IPS-NIHi7 (cell line): Measurements from ENCODE around the gene AQP5.

ENCODE experiments used
- DNase-seq: peaks from one replicate; pipeline ENCODE4 v3.0.0; 2012; ENCODE audit warnings: mixed read lengths; ENCODE audit errors: extremely low spot score

AQP5 gene

DNA sequence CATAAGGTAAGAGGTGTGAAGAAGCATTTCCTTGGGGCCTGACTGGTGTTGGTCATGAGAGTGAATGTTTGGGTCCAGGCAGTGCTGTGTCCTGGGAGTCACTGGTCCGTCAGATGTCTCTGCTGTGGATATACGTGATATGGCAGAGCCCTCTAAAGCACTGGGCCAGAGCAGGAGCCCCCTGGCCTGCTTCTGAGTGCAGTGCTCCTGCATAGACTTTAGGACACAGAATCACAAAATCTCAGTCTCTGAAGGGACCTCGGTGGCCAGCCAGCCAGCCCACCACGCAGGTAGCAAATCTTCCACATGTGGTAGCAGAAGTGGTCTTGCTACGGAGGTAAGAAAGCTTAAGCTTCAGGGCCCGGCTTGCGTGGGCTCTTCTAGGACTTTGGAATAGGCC lies 29.6 kb upstream of the AQP5 start:
- no peak for DNase-seq

DNA sequence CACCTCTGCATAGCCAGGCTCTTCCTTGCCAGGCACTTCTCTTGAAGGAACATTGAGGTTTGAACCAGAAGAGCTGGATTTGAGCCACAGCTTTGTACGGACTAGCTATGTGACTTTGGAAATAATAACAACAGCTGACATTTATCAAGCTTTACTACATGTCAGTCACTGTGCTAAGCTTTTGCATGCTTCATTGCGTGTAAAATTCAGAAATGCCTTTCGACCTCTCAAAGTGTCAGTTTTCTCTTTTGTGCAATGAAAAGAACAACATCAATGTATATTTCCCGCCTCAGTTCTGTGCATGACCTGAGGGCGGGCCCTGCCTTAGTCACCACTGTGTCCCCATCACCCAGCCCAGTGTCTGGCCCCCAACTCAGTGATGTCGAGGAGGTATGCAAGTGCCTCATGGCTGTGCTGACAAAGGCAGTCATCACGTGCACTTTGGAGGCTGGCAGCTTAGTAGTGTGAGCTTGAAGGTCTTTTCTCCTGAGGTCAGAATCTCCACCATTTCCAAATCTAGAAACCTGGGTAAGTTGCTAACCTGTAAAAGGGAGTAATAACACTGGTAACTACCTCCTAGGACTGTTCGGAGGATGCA lies 29.0 kb upstream of the AQP5 start:
- no peak for DNase-seq

DNA sequence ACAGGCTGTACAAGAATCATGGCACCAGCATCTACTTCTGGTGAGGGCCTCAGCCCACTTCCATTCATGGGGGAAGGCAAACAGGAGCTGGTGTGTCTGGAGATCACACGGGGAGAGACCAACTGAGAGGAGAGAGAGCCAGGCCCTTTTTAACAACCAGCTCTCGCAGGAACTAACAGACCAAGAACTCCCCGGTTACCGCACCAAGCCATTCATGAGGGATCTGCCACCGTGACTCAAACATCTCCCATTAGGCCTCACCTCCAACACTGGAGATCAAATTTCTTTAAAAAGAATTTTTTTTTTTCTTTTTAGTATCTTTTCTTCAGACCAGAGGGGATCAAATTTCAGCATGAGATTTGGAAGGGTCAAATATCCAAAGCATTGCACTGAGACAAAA lies 27.9 kb upstream of the AQP5 start:
- DNase-seq = no peak

DNA sequence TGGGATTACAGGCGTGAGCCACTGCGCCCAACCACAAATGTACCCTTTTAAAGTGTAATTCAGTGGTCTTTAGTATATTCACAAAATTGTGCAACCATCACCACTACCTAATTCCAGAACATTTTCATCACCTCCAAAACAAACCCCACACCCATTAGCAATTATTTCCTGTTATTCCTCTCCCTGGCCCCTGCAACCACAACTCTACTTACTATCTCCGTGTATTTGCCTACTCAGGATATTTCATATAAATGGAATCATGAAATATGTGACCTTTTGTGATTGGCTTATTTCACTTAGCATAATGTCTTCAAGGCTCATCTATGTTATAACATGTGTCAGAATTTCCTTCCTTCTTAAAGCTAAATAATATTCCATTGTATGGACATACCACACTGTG lies 27.2 kb upstream of the AQP5 start:
- no peak for DNase-seq

DNA sequence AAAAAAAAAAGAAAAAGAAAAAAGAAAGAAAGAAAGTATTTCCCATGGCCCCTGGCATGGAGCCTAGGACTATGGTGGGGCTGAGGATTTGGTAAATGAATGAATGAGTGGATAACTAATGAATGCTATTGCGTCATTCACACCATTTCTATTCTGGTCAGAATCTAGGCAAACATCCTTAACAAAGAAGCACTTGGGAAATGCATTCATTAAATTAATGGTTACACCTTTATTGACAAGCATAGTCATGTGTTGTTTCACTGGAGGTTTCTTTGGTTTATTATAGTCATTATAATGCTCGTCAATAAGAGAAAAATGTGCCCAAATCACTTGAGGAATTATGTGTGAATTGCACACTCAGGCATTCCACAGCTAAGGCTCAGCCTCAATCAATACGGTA lies 24.7 kb upstream of the AQP5 start:
- DNase-seq = no peak

DNA sequence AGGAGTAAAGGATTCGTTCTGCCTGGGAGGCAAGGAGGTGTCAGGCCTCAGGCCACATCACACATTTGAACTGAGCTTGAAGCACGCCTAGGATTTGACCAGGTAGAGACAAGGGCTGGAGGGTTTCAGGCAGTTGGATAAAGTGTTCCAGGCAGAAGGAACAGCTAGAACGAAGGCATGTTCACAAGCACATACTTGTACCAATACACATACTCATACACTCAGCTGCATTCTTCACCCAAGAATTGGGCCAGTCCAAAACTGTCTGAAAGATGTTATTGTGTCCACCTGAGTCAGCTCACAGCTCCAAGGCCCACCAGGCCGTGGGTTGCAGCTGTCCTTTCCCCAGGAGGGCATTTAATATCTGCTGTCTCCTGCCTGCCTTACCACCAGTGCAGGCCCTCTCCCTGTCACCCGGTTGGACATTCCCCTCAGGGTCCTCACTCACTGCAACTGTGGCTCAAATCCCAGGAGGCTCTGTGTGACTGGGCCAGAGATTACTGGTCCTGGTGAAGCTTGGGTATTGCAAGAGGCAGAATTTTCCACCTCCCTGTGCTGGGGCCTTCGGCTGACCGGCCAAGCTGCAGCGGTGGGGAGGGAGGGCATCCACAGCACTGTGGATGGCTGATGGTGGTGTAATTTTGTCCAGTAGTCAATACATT lies 23.9 kb upstream of the AQP5 start:
- no peak for DNase-seq

DNA sequence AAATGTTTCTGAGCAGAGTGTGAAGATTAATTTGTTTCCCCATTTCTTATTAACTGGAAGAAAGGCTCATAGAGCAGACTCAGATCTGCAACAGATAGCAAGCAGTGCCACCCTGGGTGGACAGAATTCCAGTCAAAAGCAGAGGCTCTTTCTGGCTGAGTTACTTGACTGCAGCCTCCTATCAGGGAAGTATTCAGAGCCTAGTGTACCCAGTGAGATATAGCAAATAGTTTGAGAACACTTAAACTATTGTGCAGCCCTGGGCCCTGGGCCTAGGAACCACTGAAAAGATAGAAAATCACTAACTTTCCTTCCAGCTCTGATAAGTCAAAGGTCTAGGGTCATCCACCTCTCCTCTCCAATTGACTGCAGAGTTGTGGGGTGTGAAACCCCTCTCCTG lies 22.4 kb upstream of the AQP5 start:
- no peak for DNase-seq

DNA sequence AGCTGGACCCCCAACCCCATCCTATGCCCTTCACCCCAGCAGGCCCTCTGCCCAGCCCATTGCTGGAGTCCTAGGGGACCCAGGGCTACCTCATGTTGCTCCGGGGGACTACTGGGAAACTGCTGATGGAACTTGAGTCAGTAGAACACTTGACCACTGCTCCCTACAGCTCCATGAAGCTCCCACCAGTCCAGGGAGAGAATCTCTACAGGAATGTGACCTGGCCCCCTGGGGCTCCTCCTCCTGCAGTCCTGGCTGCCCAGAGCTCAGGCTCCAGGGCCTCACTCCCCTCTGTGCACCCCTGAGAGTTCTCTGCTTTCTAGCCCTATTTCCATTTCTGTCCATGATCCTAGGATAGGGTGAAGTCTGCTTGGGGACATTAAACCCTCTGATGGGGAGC lies 22.0 kb upstream of the AQP5 start:
- no peak for DNase-seq

DNA sequence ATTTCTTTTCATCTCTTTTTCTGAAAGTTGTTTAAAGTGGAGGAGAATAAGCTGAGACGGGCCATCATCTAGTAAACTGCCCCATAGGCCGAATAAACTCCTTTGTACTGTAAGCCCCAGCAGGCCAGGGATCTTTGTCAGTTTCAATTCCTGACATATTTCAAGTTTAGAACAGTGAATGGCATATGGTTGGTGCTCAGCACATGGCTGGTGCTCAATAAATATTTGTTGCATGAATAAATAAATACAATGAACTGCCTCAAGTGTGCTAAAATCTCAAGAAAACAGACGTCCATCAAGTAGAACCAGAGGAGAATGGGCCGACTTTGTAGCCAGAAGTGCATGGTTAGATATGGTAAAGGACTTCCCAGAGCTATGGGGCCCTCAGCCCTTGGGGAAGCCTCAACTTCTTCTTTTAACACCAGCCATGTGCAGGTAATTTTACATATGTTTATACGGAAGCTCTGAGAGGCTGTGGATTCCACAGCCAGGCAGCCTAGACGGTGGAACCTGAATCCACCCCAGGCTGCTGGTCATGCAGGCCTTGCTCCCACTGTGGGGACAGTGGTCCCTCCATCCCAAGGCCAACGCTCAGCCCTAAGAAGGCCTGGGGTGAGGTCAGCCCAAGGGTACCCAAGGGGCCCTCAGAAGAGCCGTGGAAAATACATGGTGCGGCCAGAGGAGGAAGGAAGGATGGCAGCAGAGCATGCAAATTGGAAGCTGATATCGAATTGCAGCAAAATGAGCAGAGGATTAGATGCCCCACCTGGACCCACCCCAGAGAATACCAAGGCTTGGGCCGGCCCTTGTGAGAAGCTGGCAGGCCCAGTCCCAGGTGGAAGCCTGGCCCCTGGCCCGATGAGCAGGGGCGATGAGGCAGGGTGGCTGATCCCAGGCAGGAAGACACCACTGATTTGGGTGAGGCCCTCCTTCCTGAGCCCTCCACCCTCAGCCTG lies 19.8 kb upstream of the AQP5 start:
- no peak for DNase-seq

DNA sequence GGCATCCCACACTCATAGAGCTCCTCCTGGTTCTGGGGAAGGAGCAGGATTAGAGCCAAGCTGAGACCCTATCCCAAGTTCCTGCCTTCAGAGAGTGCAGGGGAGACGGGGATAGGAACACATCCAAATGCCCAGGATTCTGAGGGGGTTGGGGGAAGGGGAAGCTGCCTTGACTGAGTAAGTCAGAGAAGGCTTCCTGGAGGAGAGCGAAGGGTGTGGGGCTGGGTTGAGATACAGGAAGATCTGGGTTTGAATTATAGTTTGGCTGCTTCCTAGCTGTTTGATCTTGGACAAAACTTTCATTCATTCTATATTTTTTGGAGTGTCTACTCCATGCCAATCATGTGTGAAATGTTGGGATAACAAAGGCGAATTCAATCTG lies 19.2 kb upstream of the AQP5 start:
- no peak for DNase-seq

DNA sequence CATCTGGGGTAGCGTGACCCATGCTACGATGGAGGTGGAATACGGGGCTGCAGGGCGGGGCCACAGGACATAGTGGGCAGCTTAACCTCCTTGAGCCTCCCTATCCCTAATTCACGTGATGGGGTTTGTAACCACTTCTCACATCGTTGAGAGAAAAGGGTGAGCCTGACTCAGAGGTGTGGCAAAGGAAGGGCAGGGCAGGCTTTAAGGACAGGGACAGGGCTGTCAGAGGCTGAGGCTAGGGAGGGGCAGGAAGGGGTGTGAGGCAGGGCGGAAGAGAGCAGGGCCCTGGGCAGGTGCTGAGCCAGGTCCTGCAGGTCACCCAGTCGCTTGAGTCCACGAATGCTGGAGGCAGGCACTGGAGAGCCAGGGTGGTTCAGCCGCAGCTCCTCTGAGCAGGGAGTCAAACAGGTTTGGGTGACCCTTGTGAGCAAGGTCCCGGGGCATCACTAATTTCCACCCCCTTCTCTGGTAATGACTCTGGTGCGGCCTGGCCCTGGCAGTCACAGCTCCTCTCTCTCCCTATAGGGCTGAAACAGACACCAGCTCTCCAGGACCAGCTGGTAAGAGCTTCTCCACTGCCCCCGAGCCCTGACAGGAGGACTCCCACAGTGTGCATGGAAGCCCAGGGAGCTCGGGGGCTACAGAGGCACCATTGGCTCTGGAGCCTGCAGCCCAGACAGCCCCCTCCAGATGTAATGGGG lies 18.6 kb upstream of the AQP5 start:
- no peak for DNase-seq

DNA sequence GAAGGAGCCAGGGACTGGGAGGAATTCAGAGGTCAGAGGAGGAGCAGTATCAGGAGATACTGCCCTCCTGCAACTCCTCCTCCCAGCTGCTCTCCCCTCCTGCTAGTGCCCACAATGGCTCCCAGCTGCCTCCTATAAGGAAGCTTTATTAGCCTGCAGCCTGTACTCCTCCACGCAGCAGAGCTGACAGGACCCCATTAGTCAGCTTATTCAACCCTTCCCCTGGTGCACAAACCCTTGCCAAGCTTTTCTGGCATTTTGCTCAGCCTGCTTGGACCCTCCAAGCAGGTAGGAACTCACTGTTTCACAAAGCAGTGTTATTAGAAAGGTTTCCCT lies 18.1 kb upstream of the AQP5 start:
- no peak for DNase-seq

DNA sequence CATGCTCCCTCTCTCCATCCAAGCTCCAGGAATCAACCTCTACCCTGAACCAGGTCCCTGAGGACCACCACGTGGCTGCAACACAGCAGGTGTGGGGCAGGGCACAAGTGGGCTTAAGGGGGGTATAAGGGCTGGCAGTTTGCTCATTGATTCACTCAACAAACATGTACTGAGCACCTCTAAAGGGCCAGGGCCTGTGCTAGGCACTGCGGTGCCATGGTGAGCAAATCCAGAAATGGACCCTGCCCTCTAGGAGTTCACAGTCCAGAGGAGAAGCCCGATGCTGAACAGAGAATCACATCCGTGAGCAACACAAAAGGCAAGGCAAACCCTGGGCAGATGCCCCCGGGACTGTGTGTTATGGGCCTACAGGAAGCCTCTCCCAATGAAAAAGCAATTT lies 17.6 kb upstream of the AQP5 start:
- DNase-seq = no peak

DNA sequence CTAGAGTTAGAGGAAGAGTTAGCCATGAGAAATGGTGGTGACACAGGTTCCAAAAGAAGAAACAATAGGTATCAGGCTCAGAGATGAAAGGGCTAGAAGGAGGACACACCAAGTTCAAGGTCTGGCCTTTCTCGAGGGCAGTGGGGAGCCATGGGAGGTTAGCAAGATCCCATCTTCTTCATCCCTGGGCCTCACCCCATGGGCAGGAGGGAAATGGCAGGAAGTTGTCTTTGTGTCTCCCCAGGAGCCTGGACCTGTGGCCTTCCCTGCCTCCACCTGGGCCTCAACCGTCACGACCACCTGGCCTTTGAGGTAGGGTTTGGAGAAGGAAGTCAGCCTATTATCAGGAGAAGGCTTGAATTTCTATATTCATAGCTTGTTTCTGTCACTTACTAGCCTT lies 17.0 kb upstream of the AQP5 start:
- no peak for DNase-seq

DNA sequence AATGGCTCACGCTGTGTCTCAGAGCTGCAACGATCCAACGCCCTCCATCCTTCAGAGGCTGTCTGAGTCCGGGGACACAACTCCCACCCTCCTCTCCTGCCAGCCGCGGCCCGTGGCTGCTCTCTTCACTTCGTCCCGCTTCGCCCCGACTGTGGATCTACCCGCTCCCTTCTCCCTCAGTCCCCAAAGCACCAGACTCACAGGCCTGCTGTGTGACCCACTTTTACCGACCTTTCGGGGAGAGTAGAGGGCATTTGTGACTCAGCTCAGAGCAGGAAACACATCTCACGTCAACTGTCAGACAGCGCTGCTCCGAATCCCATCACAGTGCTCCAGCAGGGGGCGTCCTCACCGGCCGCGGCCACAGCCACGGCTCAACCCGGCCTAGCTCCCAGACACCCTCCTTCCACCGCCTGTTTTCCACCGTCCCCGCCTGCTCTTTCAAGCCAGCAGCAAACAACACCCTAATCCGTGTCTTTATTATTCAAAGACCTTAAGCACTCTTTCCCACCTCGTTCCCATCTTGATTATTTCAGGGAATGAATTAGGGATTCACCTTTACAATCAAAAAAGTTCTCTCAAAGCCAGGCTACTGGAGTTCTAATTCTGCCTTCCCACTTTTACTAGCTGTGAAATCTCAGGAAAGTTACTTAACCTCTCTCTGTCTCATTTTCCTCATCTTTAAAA lies 16.1 kb upstream of the AQP5 start:
- DNase-seq = peak; percentile 95

DNA sequence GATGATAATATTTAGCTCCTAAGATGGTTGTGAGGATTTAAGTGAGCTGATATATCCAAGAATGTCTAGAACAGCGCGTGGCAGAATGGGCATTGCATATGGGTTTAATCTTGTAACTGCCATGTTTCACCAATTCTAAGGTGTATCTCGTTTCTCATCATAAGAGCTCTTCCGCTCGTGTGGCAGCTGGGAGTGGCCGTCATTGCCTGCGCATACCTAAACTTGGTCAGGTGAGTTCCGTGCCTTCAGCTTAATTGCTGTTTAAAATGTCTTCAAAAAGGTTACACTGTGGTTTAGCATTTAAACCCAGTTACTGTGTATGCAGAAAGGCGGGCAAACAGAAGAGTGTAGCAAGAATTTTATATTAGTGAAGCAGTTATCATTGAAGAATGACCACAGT lies 15.6 kb upstream of the AQP5 start:
- no peak for DNase-seq

DNA sequence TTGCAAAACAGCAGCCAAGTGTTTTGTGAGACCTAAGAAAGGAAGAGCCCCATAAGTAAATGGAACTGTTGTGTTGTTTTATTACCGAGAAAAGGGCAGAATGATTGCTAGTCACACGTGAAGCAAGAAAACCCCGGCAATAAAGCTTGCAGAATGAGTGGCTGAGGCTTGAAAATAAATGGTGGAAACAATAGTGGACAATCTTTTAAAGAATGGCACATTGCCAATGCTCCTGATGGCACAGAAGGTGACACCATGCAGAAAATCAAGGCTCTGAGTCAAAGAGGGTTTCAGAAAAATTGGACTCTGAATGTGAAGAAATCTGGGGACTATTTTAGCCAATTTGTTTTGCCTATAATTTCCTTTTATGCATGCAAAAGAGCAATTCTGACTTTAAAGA lies 15.2 kb upstream of the AQP5 start:
- no peak for DNase-seq

DNA sequence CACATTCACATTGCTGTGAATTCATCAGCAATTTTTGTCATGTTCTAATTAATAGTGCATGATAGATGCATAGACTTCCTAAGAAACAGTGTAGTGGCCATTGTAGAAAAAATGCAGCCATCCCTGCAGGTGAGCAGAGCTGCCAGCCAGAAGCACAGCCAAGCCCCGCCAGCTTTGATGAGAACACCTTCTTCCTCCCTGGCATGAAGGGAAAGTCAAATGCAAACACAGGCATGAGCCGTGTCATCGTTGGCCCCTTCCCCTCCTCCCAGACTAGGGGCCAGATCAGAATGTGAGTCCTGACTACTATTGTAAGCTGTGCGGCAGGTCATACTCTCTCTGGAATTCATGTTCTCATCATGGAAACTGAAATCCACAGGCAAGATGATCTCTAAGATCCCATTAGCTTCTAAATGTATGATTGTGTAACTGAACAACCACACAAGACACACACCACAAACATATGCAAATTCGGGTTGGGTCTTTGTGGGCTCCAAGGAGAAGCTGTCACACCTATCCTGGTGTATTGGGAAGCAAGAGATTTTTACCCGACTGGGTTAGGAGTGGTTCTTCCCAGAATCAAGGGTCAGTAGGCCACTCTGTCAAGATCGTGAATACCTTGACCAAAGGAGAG lies 14.0 kb upstream of the AQP5 start:
- no peak for DNase-seq

DNA sequence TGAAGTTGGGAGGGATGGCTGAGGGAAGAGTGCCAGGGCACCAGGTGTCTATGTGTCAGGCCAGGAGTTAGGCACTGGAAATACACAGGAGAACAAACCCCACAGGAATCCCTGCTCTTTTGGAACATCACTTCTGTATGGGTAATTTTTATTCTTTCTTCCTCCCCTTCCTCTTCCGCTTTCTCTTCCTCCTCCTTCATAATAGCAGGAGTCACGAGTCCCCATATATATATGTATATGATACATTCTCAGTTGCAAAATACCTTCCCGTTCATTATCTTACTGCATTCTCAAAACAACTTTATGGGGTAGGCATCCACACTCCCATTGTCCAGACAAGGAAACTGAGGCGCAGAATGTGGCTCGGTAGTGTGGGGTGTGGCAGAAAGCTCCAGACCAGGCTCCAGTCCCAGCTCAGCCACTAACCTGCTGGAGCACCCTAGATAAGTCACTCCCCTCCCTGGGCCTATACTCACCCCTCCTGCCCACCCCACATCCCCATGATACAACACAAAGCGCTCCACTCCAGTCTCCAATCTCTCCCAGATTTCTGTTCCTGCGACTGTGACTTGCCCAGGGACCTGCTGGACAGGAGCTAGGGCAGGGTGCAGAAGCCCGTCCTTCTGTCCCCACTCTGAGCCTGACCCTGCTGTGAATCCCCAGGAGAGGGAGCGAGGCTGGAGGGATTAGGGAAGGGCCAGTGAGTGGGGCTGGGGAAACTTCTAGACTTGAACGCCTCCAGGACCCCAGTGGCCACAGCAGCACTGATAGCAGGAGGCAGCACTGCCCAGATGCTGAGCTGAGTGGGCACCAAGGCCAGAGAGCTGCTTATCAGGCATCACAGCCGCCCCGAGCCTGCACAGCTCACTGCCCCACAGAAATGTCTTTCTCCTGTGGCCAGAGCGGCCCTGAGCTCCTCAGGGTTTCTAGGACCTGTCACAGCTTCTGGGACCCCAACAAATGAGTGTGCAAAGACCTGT lies 12.5 kb upstream of the AQP5 start:
- no peak for DNase-seq

DNA sequence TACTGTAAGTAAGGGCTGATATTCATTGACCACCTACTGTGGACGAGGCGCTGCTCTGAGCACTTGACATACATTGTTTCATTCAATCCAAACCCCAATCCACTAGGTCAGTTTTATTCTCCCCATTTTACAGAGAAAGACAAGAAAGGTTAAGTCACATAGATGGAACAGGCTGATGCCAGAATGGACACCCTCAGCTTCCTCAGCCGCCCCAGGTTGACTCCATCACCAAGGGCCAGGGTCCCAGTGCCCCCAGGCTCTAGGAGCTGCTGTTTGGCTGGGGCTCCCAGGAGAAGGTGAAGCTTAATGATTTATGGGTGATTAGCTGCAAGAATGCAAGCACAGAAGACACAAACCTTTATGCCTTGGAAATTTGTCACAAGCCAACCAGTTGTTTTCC lies 11.8 kb upstream of the AQP5 start:
- DNase-seq = no peak
